ENCODE data around the gene PACRG. TPM values are rescaled to one million over a fixed set of nuclear protein-coding genes. Genes with fewer than 3 reads are reported as not detected.

PACRG gene
- polyA plus RNA-seq, 4 donors = 10.9 to 21.0 (median 15.7) TPM

GRCh38 chr6:163064397-163064796, 336.6 kb downstream of the PACRG start:
- no peak for DNase-seq (ENCODE audit: low read depth in 4 of 4, low spot score in 3 of 4)

- DNase-seq (ENCODE audit: low read depth in 4 of 4, low spot score in 3 of 4) = no peak
These were observed 338.4 kb downstream of the PACRG start for GRCh38 chr6:163066200-163066599.

- DNase-seq (ENCODE audit: low read depth in 4 of 4, low spot score in 3 of 4) = no peak
These were observed 349.4 kb downstream of the PACRG start for GRCh38 chr6:163077134-163077533.

GRCh38 chr6:163078712-163079111, 350.9 kb downstream of the PACRG start:
- DNase-seq (ENCODE audit: low read depth in 4 of 4, low spot score in 3 of 4) = no peak

- DNase-seq (ENCODE audit: low read depth in 4 of 4, low spot score in 3 of 4) = no peak
These were observed 352.5 kb downstream of the PACRG start for GRCh38 chr6:163080228-163080627.

- DNase-seq (ENCODE audit: low read depth in 4 of 4, low spot score in 3 of 4) = no peak
These were observed 355.4 kb downstream of the PACRG start for GRCh38 chr6:163083141-163083540.

GRCh38 chr6:163085426-163085825, 357.7 kb downstream of the PACRG start:
- no peak for DNase-seq (ENCODE audit: low read depth in 4 of 4, low spot score in 3 of 4)

GRCh38 chr6:163085861-163086623, 358.3 kb downstream of the PACRG start:
- no peak for DNase-seq (ENCODE audit: low read depth in 4 of 4, low spot score in 3 of 4)

- DNase-seq (ENCODE audit: low read depth in 4 of 4, low spot score in 3 of 4) = no peak
These were observed 358.8 kb downstream of the PACRG start for GRCh38 chr6:163086624-163086920.

GRCh38 chr6:163087981-163088380, 360.2 kb downstream of the PACRG start:
- DNase-seq (ENCODE audit: low read depth in 4 of 4, low spot score in 3 of 4) = no peak

- DNase-seq (ENCODE audit: low read depth in 4 of 4, low spot score in 3 of 4) = no peak
These were observed 365.1 kb downstream of the PACRG start for GRCh38 chr6:163092876-163093275.

- no peak for DNase-seq (ENCODE audit: low read depth in 4 of 4, low spot score in 3 of 4)
These were observed 367.1 kb downstream of the PACRG start for GRCh38 chr6:163094881-163095280.

- DNase-seq (ENCODE audit: low read depth in 4 of 4, low spot score in 3 of 4) = no peak
These were observed 367.6 kb downstream of the PACRG start for GRCh38 chr6:163095401-163095800.

GRCh38 chr6:163098827-163099479, 371.2 kb downstream of the PACRG start:
- DNase-seq (ENCODE audit: low read depth in 4 of 4, low spot score in 3 of 4) = no peak

- DNase-seq (ENCODE audit: low read depth in 4 of 4, low spot score in 3 of 4) = no peak
These were observed 371.9 kb downstream of the PACRG start for GRCh38 chr6:163099621-163100171.

GRCh38 chr6:163100259-163100658, 372.5 kb downstream of the PACRG start:
- DNase-seq (ENCODE audit: low read depth in 4 of 4, low spot score in 3 of 4) = no peak

- no peak for DNase-seq (ENCODE audit: low read depth in 4 of 4, low spot score in 3 of 4)
These were observed 385.7 kb downstream of the PACRG start for GRCh38 chr6:163113358-163113962.

GRCh38 chr6:163118941-163119340, 391.2 kb downstream of the PACRG start:
- no peak for DNase-seq (ENCODE audit: low read depth in 4 of 4, low spot score in 3 of 4)

- no peak for DNase-seq (ENCODE audit: low read depth in 4 of 4, low spot score in 3 of 4)
These were observed 392.4 kb downstream of the PACRG start for GRCh38 chr6:163120223-163120622.

GRCh38 chr6:163121270-163121669, 393.5 kb downstream of the PACRG start:
- DNase-seq (ENCODE audit: low read depth in 4 of 4, low spot score in 3 of 4) = no peak

GRCh38 chr6:163122365-163122764, 394.6 kb downstream of the PACRG start:
- DNase-seq (ENCODE audit: low read depth in 4 of 4, low spot score in 3 of 4) = no peak

GRCh38 chr6:163123098-163123497, 395.3 kb downstream of the PACRG start:
- no peak for DNase-seq (ENCODE audit: low read depth in 4 of 4, low spot score in 3 of 4)
